Endothelial cell of umbilical vein (primary cell): ENCODE results near the gene CNNM2. TPM values are rescaled to one million over a fixed set of nuclear protein-coding genes. Genes with fewer than 3 reads are reported as not detected.

Source experiments
- BruUV-seq: library from RNA; stranded (reverse); fragments of 400-500 nt; replicated peaks from 2 replicates; lab custom pipeline; 2021; lab: Mats Ljungman, UMichigan
- CTCF ChIA-PET: fragments of 300-600, 350-600 bp; sonication (Branson Sonifier 250); formaldehyde crosslinking; loops from one replicate; lab custom pipeline; 2021; ENCODE audit warnings: antibody characterized with exemption, inconsistent platforms; lab: Charles Lee
- POLR2A ChIA-PET: fragments of 300-600, 350-600 bp; sonication (Branson Sonifier 250); formaldehyde crosslinking; loops from one replicate; lab custom pipeline; 2021; ENCODE audit warnings: antibody characterized with exemption, inconsistent platforms; lab: Charles Lee
- DNase-seq: peaks from one replicate; pipeline ENCODE4 v3.0.0-alpha.2; 2011; ENCODE audit warnings: low read depth, low spot score
- FAIRE-seq: peaks from 2 replicates; lab custom pipeline; 2011; peaks lifted over from hg19 to GRCh38; lab: Jason Lieb, UNC
- H2AFZ ChIP-seq: 2 replicates; pipeline ENCODE4 v1.6.0; 2012; ENCODE audit warnings: low read depth, low read length, control low read depth, inconsistent platforms
- H3K27ac ChIP-seq: 2 replicates; pipeline ENCODE4 v1.5.1; 2011; ENCODE audit warnings: low read depth, mild to moderate bottlenecking, control low read depth, low read length, moderate library complexity; ENCODE audit not compliant: insufficient read depth
- H3K27me3 ChIP-seq, 2 experiments: 2 replicates each; pipeline versions ENCODE4 v1.6.0 to v1.6.1; 2011; ENCODE audit warnings: low read length in 2 of 2, mixed read lengths in 1 of 2; ENCODE audit not compliant: control insufficient read depth in 2 of 2, insufficient read depth in 2 of 2
- H3K36me3 ChIP-seq, 2 experiments: 2 replicates in 1 of 2; 3 replicates in 1 of 2; pipeline ENCODE4 v1.5.1; 2011; ENCODE audit warnings: low read length in 2 of 2, mild to moderate bottlenecking in 1 of 2, moderate library complexity in 1 of 2; ENCODE audit not compliant: control insufficient read depth in 2 of 2, insufficient read depth in 2 of 2; ENCODE audit errors: extremely low read depth in 1 of 2
- H3K4me1 ChIP-seq: 3 replicates; pipeline ENCODE4 v1.5.1; 2011; ENCODE audit warnings: mild to moderate bottlenecking, low read length; ENCODE audit not compliant: control insufficient read depth, insufficient read depth; ENCODE audit errors: extremely low read depth
- H3K4me2 ChIP-seq: 2 replicates; pipeline ENCODE4 v1.6.1; 2011; ENCODE audit warnings: low read length, control low read depth, mixed read lengths; ENCODE audit not compliant: insufficient read depth
- H3K4me3 ChIP-seq, 3 experiments: fragments of 200-600 bp in 1 of 3; sonication (generic), shearing (Covaris generic) in 1 of 3; replicated peaks in 1 of 3; 2 replicates each; pipeline ENCODE4 v1.5.1; 2011 to 2016; ENCODE audit warnings: control low read depth in 3 of 3, low read length in 3 of 3, mild to moderate bottlenecking in 2 of 3, inconsistent platforms in 1 of 3, low read depth in 1 of 3, moderate library complexity in 1 of 3; ENCODE audit not compliant: insufficient read depth in 1 of 3
- H3K79me2 ChIP-seq: 2 replicates; pipeline ENCODE4 v1.6.0; 2012; ENCODE audit warnings: low read length, inconsistent platforms; ENCODE audit not compliant: control insufficient read depth, insufficient read depth
- H3K9ac ChIP-seq: replicated peaks from 2 replicates; pipeline ENCODE3; 2011; ENCODE audit warnings: low read length, control low read depth; ENCODE audit not compliant: insufficient read depth; ENCODE audit errors: extremely low read depth
- H3K9me1 ChIP-seq: replicated peaks from 3 replicates; pipeline ENCODE4 v1.6.0; 2011; ENCODE audit warnings: mild to moderate bottlenecking, low read length; ENCODE audit not compliant: control insufficient read depth, insufficient read depth; ENCODE audit errors: extremely low read depth
- H3K9me3 ChIP-seq: replicated peaks from 2 replicates; pipeline ENCODE4 v1.5.1; 2012; ENCODE audit warnings: low read length, inconsistent platforms; ENCODE audit not compliant: control insufficient read depth, insufficient read depth
- H4K20me1 ChIP-seq: replicated peaks from 2 replicates; pipeline ENCODE3; 2011; ENCODE audit warnings: mild to moderate bottlenecking, low read length; ENCODE audit not compliant: control insufficient read depth, insufficient read depth; ENCODE audit errors: extremely low read depth
- EZH2 ChIP-seq: IDR thresholded peaks from 2 replicates; pipeline ENCODE4 v1.6.1; 2012; ENCODE audit warnings: borderline replicate concordance, low read depth, mild to moderate bottlenecking, moderate library complexity, low read length, inconsistent platforms; ENCODE audit not compliant: severe bottlenecking
- FOS ChIP-seq: IDR thresholded peaks from 2 replicates; pipeline ENCODE4 v1.6.1; 2011; ENCODE audit warnings: mild to moderate bottlenecking, low read length, moderate library complexity, borderline replicate concordance; ENCODE audit not compliant: insufficient read depth
- GATA2 ChIP-seq: IDR thresholded peaks from 2 replicates; pipeline ENCODE4 v1.7.0; 2011; ENCODE audit warnings: low read depth, mild to moderate bottlenecking, moderate library complexity, mixed read lengths, low read length; ENCODE audit not compliant: insufficient read length, insufficient read depth
- JUN ChIP-seq: IDR thresholded peaks from 2 replicates; pipeline ENCODE4 v1.6.1; 2011; ENCODE audit warnings: borderline replicate concordance, low read depth; ENCODE audit not compliant: insufficient read length, insufficient read depth
- MYC ChIP-seq: IDR thresholded peaks from one replicate; pipeline ENCODE4 v1.6.1; 2011; ENCODE audit warnings: mild to moderate bottlenecking, low read depth, low read length
- POLR2A ChIP-seq: IDR thresholded peaks from 2 replicates; pipeline ENCODE4 v1.6.1; 2012; ENCODE audit warnings: low read depth, mild to moderate bottlenecking, control low read depth, low read length
- POLR2AphosphoS5 ChIP-seq: IDR thresholded peaks from 2 replicates; pipeline ENCODE4 v1.6.1; 2012; ENCODE audit warnings: low read depth, mild to moderate bottlenecking, control low read depth, low read length, moderate library complexity; ENCODE audit not compliant: insufficient read depth
- dilution Hi-C: fragments of 300-500 bp; cut with MboI; formaldehyde crosslinking; loops from one replicate; pipeline ENCODE4 v1.15.0; 2019; ENCODE audit warnings: low sequenced_read_pairs; ENCODE audit not compliant: extremely low pct_ligation_motif_present
- intact Hi-C: fragments of 100-400 bp; cut with micrococcal nuclease; formaldehyde crosslinking; loops from one replicate; pipeline ENCODE4 v1.10.0; 2022
- polyA plus RNA-seq, 4 experiments: library from polyadenylated mRNA; depleted of rRNA in 3 of 4; stranded (reverse) in 3 of 4; unstranded in 1 of 4; fragments of >200 nt; gene quantifications; 2 replicates each; pipeline versions ENCODE4 v1.2.1 to v1.2.3, GENCODE V29; 2011 to 2012; ENCODE audit warnings: missing spikeins in 1 of 4
- total RNA-seq: library from RNA; stranded (reverse); gene quantifications from 2 replicates; pipeline ENCODE4 v1.2.3, GENCODE V29; 2021
- TF ChIP-seq, protein P1 (sequence below), 2 donors: IDR thresholded peaks; 1 replicate in 1 of 2; 2 replicates in 1 of 2; pipeline ENCODE4 v1.5.1; 2011; ENCODE audit warnings: low read length in 2 of 2, mild to moderate bottlenecking in 2 of 2, moderate library complexity in 2 of 2, control low read depth in 1 of 2, inconsistent platforms in 1 of 2, low read depth in 1 of 2; ENCODE audit not compliant: insufficient read depth in 1 of 2; ENCODE audit errors: extremely low read depth in 1 of 2
- TF ChIP-seq, protein P2 (sequence below): IDR thresholded peaks from 2 replicates; pipeline ENCODE4 v1.6.1; 2011; ENCODE audit not compliant: insufficient read depth, insufficient read length

CNNM2 gene
- total and polyA plus RNA-seq, 2 donors (not counting 3 experiments of a cell fraction or from before 2014, with no cell fraction given): 1.9 to 3.0 TPM

DNA sequence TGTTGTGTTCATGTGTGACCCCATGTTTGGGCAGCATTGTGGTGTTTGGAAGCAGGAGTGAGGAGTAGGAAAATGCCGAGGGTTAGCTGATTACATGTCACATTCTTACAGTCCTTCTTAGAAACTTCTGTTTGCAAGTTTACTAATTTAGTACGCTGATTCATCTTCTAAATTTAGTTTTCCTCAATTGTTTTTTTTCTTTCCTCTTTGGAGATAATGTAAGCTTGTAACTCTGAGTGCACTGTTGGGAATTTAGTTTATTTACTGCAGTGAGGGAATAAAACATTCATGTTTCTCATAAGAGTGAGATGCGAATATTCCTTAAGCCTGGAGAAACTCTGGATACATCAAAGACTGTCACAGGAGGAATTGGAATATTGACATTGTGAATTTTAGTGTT, 139.9 kb downstream of the CNNM2 start:
- no peak overlapping the region for H3K4me3 ChIP-seq
- CTCF ChIA-PET: no interaction called here
- intact Hi-C loops (no loop called here), dilution Hi-C loops (no loop called here)
- no peak overlapping the region for H2AFZ ChIP-seq
- H3K4me1 ChIP-seq: no peaks in the 10 kb centered on the region
- no peak overlapping the region for H3K27ac ChIP-seq
- no peaks in the 10 kb centered on the region for H3K9me1 ChIP-seq
- no TSS peak for BruUV-seq
- TF ChIP-seq POLR2A (no peak), MYC (no peak), FOS (no peak), JUN (no peak), POLR2AphosphoS5 (no peak), GATA2 (no peak), EZH2 (no peak)
- TF ChIP-seq, protein P1, sequence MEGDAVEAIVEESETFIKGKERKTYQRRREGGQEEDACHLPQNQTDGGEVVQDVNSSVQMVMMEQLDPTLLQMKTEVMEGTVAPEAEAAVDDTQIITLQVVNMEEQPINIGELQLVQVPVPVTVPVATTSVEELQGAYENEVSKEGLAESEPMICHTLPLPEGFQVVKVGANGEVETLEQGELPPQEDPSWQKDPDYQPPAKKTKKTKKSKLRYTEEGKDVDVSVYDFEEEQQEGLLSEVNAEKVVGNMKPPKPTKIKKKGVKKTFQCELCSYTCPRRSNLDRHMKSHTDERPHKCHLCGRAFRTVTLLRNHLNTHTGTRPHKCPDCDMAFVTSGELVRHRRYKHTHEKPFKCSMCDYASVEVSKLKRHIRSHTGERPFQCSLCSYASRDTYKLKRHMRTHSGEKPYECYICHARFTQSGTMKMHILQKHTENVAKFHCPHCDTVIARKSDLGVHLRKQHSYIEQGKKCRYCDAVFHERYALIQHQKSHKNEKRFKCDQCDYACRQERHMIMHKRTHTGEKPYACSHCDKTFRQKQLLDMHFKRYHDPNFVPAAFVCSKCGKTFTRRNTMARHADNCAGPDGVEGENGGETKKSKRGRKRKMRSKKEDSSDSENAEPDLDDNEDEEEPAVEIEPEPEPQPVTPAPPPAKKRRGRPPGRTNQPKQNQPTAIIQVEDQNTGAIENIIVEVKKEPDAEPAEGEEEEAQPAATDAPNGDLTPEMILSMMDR (IDR thresholded peaks at IDR 0.05; ENCODE audit: extremely low read depth in 1 of 2, insufficient read depth in 1 of 2, low read depth in 1 of 2, low read length in 2 of 2): no peak
- TF ChIP-seq, protein P2, sequence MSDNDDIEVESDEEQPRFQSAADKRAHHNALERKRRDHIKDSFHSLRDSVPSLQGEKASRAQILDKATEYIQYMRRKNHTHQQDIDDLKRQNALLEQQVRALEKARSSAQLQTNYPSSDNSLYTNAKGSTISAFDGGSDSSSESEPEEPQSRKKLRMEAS: no peak
- H3K27me3 ChIP-seq: no peaks in the 10 kb centered on the region
- no peaks in the 10 kb centered on the region for H4K20me1 ChIP-seq
- no peaks in the 10 kb centered on the region for H3K79me2 ChIP-seq
- DNase-seq (no peak), FAIRE-seq (no peak)
- no peak overlapping the region for H3K9ac ChIP-seq
- POLR2A ChIA-PET: no interaction called here
- H3K9me3 ChIP-seq: no peaks in the 10 kb centered on the region
- no peaks in the 10 kb centered on the region for H3K36me3 ChIP-seq
- H3K4me2 ChIP-seq: no peak overlapping the region
